ENCODE data around the gene STARD3.

Gene STARD3

DNA sequence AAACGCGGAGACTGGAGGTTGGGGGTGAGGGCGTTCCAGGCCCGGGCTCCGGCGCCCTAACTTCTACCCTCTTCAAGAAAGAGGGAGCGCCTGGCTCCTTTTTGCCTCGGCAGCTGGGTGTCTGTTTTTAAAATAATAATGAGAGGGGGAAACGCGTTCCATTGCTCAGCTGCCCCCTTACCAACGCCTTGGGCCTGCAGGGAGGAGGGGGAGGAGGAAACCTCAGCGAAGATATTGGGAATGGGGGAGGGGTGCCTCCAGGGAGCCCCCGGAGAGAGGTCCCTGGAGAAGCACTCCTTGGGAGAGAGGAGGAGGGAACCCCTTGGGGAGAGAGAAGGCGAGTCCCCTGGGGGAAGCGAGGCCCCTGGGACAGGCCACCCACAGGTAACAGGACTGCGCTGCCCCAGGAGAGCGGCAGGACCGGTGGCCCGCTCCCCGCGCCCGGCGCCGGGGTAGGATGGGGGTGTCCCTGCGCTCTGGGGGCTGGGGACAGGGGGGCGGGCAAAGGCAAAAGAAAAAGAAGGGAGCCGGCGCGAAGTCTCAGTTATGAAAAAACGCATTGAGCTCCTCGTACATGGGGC, 31.9 kb upstream of the STARD3 start:
- DNase-seq, result no peak

DNA sequence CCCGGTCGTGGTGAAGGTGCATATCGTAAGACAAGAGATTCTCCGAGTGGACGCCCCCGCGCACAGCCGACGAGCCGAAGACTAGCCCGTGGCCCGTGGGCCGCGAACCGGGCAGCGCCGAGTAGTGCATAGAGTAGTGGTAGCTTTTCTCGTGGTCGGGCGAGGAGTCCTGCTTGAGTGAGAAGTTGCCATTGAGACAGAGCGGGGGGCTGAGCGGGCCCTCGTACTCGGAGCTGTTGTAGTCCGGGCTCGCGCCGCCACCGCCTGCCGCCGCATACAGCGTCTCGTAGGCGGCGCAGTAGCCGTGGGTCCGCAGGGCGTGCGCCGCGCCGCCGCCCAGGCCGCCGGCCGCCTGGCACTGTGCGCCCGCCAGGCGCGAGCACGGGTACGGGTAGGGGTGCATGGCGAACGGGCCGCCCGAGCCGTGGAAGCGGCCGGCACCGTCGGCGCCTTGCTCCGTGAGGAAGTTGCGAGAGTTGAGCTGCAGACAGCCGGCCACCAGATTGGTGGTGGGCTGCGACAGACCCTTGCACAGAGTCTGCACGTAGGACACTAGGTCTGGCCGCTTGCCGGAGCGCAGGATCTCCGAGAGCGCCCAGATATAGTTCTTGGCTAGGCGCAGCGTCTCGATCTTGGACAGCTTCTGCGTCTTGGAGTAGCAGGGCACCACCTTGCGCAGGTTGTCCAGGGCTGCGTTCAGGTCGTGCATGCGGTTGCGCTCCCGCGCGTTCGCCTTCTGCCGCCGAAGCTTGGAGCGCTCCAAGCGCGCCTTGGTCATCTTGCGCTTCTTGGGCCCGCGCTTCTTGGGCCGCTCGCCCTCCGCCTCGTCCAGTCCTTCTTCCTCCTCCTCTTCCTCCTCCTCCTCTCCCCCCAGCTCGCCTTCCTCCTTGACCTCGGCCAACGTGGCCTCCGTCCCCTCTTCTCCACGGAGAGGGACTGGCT, 31.2 kb upstream of the STARD3 start:
- no peak for DNase-seq

GRCh38 chr17:39606434-39607056, 30.4 kb upstream of the STARD3 start:
- no peak for DNase-seq

DNA sequence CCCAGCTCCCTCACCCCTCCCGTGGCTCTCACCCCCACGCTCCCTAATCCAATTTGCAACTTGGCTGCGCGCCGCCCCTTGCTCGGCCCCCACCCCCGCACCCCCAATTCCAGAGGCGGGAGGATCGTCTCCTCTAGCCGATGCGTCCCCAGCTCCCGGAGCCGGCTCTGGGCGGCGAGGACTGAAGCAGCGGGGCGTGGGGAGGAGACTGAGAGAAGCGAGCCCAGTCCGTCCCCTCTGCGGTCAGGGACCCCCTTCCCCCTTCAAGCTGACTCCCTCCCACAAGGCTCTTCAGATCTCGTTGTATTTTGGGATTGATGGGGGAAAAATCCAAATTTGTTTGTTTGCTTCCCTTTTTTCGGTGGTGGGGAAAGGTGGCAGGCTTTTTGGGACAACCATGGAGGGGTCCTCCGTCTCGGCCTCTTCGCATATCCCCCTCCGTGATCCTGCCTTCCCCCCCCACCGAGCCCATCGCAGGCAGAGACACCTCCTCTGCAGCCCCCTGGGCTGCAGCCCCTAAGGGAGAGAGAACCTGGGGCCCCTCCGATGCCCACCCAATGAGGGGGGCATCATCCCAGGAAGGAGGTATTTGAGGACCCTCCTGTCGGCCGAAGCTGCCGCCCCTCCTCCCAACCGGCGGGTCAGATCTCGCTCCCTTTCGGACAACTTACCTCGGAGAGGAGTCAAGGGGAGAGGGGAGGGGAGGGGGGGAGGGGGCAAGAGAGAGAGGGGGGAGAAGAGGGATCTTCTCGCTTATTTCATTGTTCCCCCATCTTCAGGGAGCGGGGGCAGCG, 29.7 kb upstream of the STARD3 start:
- no peak for DNase-seq

DNA sequence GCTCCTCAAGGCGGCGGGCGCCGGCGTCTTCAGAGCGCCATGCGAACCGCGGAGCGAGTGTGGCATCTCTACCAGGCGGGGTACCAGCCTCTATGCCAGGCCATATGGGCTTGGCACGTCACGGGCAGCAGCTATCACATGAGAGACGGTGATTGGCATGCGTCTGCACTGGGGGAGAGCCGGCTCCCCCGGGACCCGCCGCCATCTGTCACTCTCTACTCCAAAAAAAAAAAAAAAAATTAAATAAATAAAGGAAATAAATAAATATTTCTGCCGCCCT, 29.2 kb upstream of the STARD3 start, which contains the start of gene NEUROD2:
Gene NEUROD2 (minus strand): TSS at position 70 of the 280 bp plus-strand sequence. CDS start 1,321 bp downstream, outside the sequence.
- DNase-seq, result no peak

DNA sequence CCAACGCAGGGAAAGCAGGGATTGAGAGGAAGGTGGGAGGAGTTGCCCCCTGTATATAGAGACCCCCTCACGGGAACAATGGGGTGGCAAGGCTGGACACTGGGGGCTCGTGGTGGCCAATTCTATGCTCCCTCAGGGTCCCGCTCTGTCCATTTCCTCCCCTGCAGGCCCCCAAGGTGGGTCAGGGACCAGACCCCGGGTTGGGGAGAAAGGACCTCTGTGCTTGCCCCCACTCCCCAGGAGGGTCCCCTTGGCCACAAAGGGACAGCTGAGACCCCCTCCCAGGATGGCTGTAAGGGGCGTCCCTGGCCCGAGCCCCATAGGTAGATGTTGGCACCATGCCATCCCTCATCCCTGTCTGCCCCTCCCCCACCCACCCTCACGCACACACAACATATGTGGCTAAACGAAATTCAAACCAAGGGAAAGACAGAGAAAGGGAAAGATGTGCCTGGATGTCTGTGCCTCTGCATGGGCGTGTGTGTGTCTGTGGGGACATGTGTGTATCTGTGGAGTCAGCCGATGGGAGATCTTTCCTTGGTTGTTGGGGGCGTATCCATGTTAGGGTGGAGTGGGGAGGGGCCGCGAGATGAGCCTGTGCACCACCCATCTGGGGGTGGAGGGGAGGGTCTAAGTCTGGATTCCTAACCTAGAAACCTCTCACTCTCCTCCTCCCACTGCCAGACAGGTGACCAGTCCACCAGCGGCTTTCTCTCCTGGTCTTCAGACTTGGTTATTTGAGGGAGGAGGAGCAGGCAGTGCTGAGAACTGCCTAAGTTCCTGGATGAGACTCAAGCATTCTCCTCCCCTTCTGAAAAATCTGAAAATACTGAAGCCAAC, 28.6 kb upstream of the STARD3 start:
- no peak for DNase-seq

- no peak for DNase-seq
These were observed 27.4 kb upstream of the STARD3 start for GRCh38 chr17:39609416-39610025.

- DNase-seq, result no peak
These were observed 25.4 kb upstream of the STARD3 start for GRCh38 chr17:39611401-39612112.

DNA sequence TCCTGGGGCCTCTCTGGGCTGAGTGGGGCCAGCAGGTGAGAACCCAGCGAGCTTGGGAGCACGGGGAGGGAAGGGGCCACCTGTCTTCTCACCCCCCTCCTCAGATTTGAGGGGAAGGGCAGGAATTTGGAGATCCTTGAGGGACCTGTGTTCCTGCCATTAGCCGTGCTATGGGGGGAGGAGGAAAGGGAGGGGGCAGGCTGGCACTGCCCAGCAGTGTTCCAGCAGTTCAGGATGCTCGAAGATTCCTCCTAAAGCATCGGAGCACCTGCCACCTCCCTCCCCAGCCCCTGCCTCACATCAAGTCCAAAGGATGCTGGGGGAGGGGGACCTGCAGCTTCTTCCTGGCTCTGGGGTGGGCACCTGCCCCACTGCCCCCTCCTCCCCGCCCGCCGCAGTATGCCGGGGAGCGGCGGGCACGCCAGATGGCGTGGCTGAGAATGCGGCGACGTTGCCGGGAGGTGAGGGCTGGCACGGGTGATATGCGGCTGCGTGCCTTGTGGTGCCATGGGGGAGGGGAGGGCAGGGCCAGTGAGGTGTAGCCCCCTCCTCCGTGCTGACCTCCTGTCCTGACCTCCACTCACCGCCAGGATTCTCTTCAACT, 24.6 kb upstream of the STARD3 start:
- no peak for DNase-seq

GRCh38 chr17:39612935-39613464, 23.9 kb upstream of the STARD3 start:
- no peak for DNase-seq

DNA sequence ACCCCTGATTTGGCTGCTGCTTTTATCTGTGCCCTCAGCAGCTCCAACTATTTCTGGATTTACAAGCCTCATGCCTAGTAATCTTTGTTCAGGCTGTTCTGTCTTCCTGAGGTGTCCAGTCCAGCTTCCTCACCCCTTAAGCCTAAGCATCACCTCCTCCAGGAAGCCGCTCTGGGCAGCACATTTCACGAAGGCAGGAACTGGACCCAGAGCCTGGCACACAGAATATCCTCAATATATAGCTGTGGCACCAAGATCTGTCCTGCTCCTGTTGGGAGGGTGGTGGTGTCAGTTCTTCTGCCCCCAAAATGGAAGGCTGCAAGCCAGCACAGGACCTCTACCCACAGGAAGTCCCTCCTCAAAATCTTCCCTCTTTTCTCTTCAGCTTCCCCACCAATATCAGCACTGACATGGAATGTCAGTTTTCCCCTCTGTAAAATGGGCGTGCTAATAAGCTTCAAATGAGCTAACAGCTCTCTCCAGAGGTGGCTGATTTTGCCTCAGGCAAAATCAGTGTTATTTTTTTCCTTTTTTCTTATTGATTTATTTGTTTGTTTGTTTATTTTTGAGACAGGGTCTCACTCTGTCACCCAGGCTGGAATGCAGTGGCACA, 22.3 kb upstream of the STARD3 start:
- no peak for DNase-seq

DNA sequence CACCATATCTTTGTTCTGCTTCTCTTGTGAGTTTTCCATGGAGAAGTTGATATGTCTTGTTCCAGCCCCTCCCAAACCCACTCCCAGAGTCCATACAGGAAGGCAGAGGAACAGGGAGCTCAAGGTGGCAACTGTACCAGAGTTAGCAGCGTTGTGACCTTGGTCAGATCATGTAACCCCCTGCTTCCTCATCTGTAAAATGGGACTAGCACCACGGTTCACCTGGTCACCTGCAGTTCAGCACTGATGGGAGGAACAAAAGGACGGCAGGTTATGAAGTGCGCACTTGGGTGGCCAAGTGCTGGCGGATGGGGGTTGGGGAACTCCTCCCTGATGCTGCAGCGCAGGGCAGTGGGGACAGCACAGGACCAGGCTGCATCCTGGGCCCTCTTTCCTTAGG, 21.5 kb upstream of the STARD3 start:
- DNase-seq, result no peak

DNA sequence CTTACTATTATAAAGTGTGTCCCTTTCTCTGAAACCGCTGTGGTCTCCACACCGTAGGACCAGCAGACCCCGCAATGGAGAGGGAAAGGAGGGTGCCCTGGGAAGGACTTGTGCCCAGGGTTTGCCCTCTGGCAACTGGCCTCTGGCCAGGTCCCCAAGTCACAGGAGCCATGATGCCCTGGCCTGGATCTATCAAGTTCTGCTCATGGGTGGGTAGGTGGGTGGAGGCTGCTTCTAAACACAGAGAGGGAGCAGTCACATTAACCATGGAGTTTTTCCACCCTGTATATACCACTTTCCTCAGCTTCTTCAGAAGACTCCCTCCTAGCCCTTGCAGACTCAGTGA, 19.9 kb upstream of the STARD3 start:
- DNase-seq, result no peak

- peak; percentile 34 for DNase-seq
These were observed 19.3 kb upstream of the STARD3 start for GRCh38 chr17:39617446-39618245.

GRCh38 chr17:39618246-39618913, 18.6 kb upstream of the STARD3 start:
- DNase-seq, result no peak

GRCh38 chr17:39618956-39619785, 17.8 kb upstream of the STARD3 start:
- DNase-seq, result no peak

DNA sequence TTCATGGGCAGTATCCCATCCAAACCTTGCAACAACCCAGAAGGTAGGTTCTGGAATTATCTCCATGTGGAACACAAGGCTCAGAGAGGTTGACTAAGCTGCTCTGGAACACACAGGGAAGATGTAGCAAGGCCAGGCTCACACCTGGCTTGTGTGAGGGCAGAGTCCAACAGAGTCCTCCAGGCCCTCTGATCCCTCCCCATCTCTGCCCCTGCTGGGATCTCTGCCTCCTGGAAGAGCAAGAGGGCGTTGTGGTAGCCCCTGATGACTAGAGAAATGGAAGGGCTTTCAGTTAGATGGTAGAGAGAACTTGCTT, 17.2 kb upstream of the STARD3 start:
- no peak for DNase-seq

Measured in kidney glomerular epithelial cell (primary cell).